NCI-H2029 (cell line): Measurements from ENCODE around the gene TRPV3.
"Not testable (repeated sequence)": the region's sequence is repeated elsewhere in the genome, so short reads cannot be mapped to it uniquely, and the experiment has no call there.

Source experiments
- DNase-seq: peaks from one replicate; lab custom pipeline; 2025; lab: John Stamatoyannopoulos, UW

Gene TRPV3

DNA sequence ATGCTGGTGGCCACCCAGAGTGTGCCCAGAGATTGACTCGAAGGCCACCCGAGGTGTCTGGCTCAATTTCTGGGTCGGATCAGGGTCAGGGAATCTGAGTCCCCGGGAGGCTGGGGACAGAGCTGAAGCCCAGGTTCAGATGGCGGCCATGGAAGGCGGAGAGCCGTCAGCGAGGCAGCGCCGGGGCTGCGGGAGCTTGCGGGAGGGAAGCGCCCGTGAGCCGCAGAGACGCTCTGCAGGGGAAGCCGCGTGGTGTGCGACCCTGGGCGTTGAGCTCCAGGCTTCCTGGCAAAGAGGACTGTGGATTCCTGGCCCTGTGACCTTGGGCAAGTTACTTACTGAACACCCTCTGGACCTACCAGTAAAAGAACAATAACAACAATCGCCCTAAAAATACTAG is 85.5 kb downstream of the TRPV3 start:
- DNase-seq = no peak

DNA sequence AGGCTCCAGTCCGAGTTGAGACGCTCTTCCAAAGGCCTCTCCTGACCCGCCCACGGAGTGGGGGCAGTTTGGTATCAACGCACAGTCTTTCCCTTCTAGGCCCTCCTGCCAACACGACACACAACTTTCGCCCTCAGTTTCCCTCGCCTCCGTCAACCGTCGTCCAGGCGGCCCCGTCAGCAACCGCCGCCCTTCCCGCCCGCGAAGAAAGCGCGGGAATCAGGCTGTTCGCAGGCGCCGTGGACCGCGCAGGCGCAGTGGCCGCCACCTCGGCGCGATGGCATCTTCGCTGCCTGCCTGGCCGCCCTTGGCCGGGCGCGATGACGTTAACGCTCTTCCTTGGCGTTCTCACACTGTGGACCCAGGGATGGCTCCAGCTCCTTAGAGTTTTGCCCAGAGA is 86.0 kb downstream of the TRPV3 start, which contains the start of gene SPATA22:
TSS of gene SPATA22 (minus strand) at position 221 of the 400 bp plus-strand sequence. CDS start 2,494 bp downstream, outside the sequence.
- no peak for DNase-seq

GRCh38 chr17:3469529-3469928 is 88.1 kb downstream of the TRPV3 start:
- DNase-seq = no peak

- not testable (repeated sequence) for DNase-seq
Measured at GRCh38 chr17:3466355-3466754, 91.3 kb downstream of the TRPV3 start.
